PFSK-1 (cell line): Measurements from ENCODE around the gene THEM4.

ENCODE experiments used
- FOXP2 ChIP-seq: optimal IDR thresholded peaks from 2 replicates; pipeline ENCODE3; 2011; ENCODE audit warnings: borderline replicate concordance, control low read depth, inconsistent platforms; ENCODE audit not compliant: insufficient read depth; ENCODE audit errors: extremely low read length, extremely low read depth
- POLR2AphosphoS5 ChIP-seq: IDR thresholded peaks from 2 replicates; pipeline ENCODE4 v1.6.1; 2012; ENCODE audit warnings: low read depth, mild to moderate bottlenecking, control low read depth, low read length, moderate library complexity
- REST ChIP-seq, 2 experiments: IDR thresholded peaks; 2 replicates each; pipeline versions ENCODE4 v1.6.1 to v1.8.0; 2011 to 2012; ENCODE audit warnings: low read depth in 2 of 2, low read length in 2 of 2, control low read depth in 1 of 2, inconsistent platforms in 1 of 2, mild to moderate bottlenecking in 1 of 2, moderate library complexity in 1 of 2; ENCODE audit not compliant: insufficient read depth in 1 of 2
- SIN3A ChIP-seq: IDR thresholded peaks from 2 replicates; pipeline ENCODE4 v1.6.1; 2012; ENCODE audit warnings: mild to moderate bottlenecking, low read length, moderate library complexity, borderline replicate concordance; ENCODE audit not compliant: insufficient read depth
- TAF1 ChIP-seq: IDR thresholded peaks from 2 replicates; pipeline ENCODE4 v1.6.1; 2012; ENCODE audit warnings: low read length, control low read depth, borderline replicate concordance; ENCODE audit not compliant: insufficient read depth

THEM4 gene

GRCh38 chr1:151914076-151914475 is 4.8 kb upstream of the THEM4 start:
- TF ChIP-seq SIN3A (no peak), REST (IDR thresholded peaks at IDR 0.05; ENCODE audit: insufficient read depth in 1 of 2, low read depth in 2 of 2, low read length in 2 of 2) (no peak), FOXP2 (no peak), TAF1 (no peak), POLR2AphosphoS5 (no peak)

- no peak for TF ChIP-seq TAF1
- no peak for TF ChIP-seq FOXP2
- TF ChIP-seq POLR2AphosphoS5 = no peak
- no peak for TF ChIP-seq SIN3A
Observed at GRCh38 chr1:151912973-151913372, 3.7 kb upstream of the THEM4 start.

GRCh38 chr1:151908228-151908691 is 1.1 kb downstream of the THEM4 start:
- TF ChIP-seq SIN3A = no peak
- TF ChIP-seq REST (IDR thresholded peaks at IDR 0.05; ENCODE audit: insufficient read depth in 1 of 2, low read depth in 2 of 2, low read length in 2 of 2) = no peak
- no peak for TF ChIP-seq POLR2AphosphoS5
- no peak for TF ChIP-seq FOXP2
- no peak for TF ChIP-seq TAF1

GRCh38 chr1:151907363-151908139 is 1.8 kb downstream of the THEM4 start:
- TF ChIP-seq SIN3A = no peak
- no peak for TF ChIP-seq TAF1
- TF ChIP-seq REST (IDR thresholded peaks at IDR 0.05; ENCODE audit: insufficient read depth in 1 of 2, low read depth in 2 of 2, low read length in 2 of 2) = no peak
- no peak for TF ChIP-seq FOXP2
- no peak for TF ChIP-seq POLR2AphosphoS5

GRCh38 chr1:151905070-151905442 is 4.3 kb downstream of the THEM4 start:
- no peak for TF ChIP-seq REST (IDR thresholded peaks at IDR 0.05; ENCODE audit: insufficient read depth in 1 of 2, low read depth in 2 of 2, low read length in 2 of 2)
- TF ChIP-seq SIN3A = no peak
- no peak for TF ChIP-seq FOXP2
- no peak for TF ChIP-seq POLR2AphosphoS5
- TF ChIP-seq TAF1 = no peak
